Kidney (tissue), 14 donors: ENCODE measurements around the gene CTDNEP1. TPM values are rescaled to one million over a fixed set of nuclear protein-coding genes. Genes with fewer than 3 reads are reported as not detected.

Experiments used
- DNase-seq, 5 donors: peaks; one replicate each; pipeline ENCODE4 v3.0.0-alpha.2; 2013 to 2020
- FAIRE-seq: peaks from 2 replicates; lab custom pipeline; 2012; peaks lifted over from hg19 to GRCh38; lab: Jason Lieb, UNC
- H3K27ac ChIP-seq, 2 donors: one replicate each; pipeline ENCODE4 v1.7.0; 2013; ENCODE audit warnings: low read depth in 2 of 2, low read length in 2 of 2, inconsistent platforms in 1 of 2
- H3K27me3 ChIP-seq: one replicate; pipeline ENCODE4 v1.7.1; 2013; ENCODE audit warnings: low read length, inconsistent platforms; ENCODE audit not compliant: control insufficient read depth, insufficient read depth
- H3K36me3 ChIP-seq, 3 donors: one replicate each; pipeline versions ENCODE4 v1.7.0 to v1.7.1; 2013; ENCODE audit warnings: low read length in 3 of 3, control low read depth in 1 of 3, inconsistent platforms in 1 of 3; ENCODE audit not compliant: insufficient read depth in 3 of 3, control insufficient read depth in 2 of 3
- H3K4me1 ChIP-seq, 3 donors: one replicate each; pipeline versions ENCODE4 v1.7.0 to v1.7.1; 2013; ENCODE audit warnings: low read length in 3 of 3, inconsistent platforms in 1 of 3, low read depth in 1 of 3; ENCODE audit not compliant: control insufficient read depth in 2 of 3, insufficient read depth in 2 of 3
- H3K4me3 ChIP-seq, 3 donors: one replicate each; pipeline versions ENCODE4 v1.7.0 to v1.8.1; 2013; ENCODE audit warnings: low read length in 3 of 3, control low read depth in 1 of 3, inconsistent platforms in 1 of 3
- H3K9ac ChIP-seq, 3 donors: one replicate each; pipeline versions ENCODE4 v1.7.0 to v1.7.1; 2013; ENCODE audit warnings: low read length in 3 of 3, control low read depth in 1 of 3, inconsistent platforms in 1 of 3
- H3K9me3 ChIP-seq, 3 donors: one replicate each; pipeline versions ENCODE4 v1.7.0 to v1.7.1; 2013; ENCODE audit warnings: low read length in 3 of 3, control low read depth in 1 of 3, inconsistent platforms in 1 of 3; ENCODE audit not compliant: control insufficient read depth in 2 of 3, insufficient read depth in 1 of 3
- intact Hi-C: fragments of 100-400 bp; cut with DNase I; formaldehyde crosslinking; loops from one replicate; pipeline ENCODE4 v1.11.1; 2022
- polyA plus RNA-seq: library from polyadenylated mRNA; stranded (reverse); fragments of 350-450 nt; fragmentation: Illumina TruSeq; extraction: RNeasy Lipid Tissue Mini Kit (QIAGEN cat#74804); gene quantifications from one replicate; pipeline ENCODE4 v1.2.3, GENCODE V29; 2014; ENCODE audit warnings: low read depth, low replicate concordance; ENCODE audit not compliant: insufficient read depth
- total RNA-seq: library from RNA; stranded (reverse); fragmentation: NEBNext Ultra II Directional; extraction: Animal tissue kit (Norgen Biotek cat#: 25700); gene quantifications from one replicate; pipeline ENCODE4 v1.2.1, GENCODE V29; 2021
- TF ChIP-seq, protein P1 (sequence below): IDR thresholded peaks from 3 replicates; pipeline ENCODE4 v1.5.1; 2012; ENCODE audit warnings: mild to moderate bottlenecking, moderate library complexity, borderline replicate concordance; ENCODE audit not compliant: insufficient read depth; ENCODE audit errors: extremely low read depth
- donor health status: control.
- donor health status: control.
- donor health status: control.
- donor health status: control.
- donor health status: control.
- donor health status: DM: yes; HTN: yes; CAD: no.
- donor health status: Normal renal cell carcinoma (clear cell type).

Gene CTDNEP1
- total and polyA plus RNA-seq, 2 donors from 2014 or later: 113 to 124 TPM

DNA sequence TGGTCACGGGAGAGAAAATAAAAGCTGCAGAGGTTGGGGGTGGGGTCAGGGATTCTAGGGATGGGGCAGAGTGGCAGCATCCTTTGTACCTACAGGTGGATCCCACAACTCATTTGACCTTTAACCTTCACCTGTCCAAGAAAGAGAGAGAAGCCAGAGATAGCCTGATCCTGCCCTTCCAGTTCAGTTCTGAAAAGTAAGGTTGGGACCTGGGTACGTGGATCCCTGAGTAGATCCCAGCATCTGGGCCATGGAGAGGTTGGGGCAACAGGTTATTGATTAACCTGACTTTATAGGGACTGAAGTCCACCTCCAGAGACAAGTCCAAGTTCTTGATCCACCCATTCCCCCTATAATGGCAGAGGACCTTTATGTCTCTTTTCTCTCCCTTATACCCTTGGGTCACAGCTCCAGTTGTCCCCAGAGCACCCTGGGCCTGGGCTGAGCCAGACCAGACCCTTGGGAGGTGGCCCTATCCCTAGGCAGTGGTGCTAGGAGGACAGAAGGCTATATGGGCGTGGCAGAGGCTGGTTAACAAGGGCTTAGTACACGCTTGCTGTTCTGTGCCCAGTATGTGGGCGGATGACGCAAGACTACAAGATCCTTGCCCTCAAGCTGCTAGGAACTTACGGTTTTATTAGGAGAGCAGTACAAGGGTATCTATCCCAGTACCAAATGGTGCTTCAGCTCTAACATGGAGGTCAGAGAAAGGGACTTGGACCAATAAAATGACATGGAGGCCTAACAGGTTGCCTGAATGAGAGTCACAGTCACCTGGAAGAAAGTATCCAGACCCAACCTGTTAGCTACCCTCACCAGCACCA, 7.4 kb upstream of the CTDNEP1 start:
- peaks cover 0 to 21% (median 3%) of the 10 kb centered on the region in 3 donors for H3K4me1 ChIP-seq
- TF ChIP-seq, protein P1, sequence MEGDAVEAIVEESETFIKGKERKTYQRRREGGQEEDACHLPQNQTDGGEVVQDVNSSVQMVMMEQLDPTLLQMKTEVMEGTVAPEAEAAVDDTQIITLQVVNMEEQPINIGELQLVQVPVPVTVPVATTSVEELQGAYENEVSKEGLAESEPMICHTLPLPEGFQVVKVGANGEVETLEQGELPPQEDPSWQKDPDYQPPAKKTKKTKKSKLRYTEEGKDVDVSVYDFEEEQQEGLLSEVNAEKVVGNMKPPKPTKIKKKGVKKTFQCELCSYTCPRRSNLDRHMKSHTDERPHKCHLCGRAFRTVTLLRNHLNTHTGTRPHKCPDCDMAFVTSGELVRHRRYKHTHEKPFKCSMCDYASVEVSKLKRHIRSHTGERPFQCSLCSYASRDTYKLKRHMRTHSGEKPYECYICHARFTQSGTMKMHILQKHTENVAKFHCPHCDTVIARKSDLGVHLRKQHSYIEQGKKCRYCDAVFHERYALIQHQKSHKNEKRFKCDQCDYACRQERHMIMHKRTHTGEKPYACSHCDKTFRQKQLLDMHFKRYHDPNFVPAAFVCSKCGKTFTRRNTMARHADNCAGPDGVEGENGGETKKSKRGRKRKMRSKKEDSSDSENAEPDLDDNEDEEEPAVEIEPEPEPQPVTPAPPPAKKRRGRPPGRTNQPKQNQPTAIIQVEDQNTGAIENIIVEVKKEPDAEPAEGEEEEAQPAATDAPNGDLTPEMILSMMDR: no peak
- intact Hi-C loops: no loop called here
- no peak for FAIRE-seq
- H3K27ac ChIP-seq: peak overlapping the region; percentile 66 to 76
- peak overlapping the region in 1 of 3 donors; percentile 26 for H3K4me3 ChIP-seq
- no peaks in the 10 kb centered on the region for H3K27me3 ChIP-seq
- no peak for DNase-seq
- H3K9ac ChIP-seq: no peak overlapping the region
- no peaks in the 10 kb centered on the region for H3K9me3 ChIP-seq
- peaks cover 0 to 19% (median 7%) of the 10 kb centered on the region in 3 donors for H3K36me3 ChIP-seq

DNA sequence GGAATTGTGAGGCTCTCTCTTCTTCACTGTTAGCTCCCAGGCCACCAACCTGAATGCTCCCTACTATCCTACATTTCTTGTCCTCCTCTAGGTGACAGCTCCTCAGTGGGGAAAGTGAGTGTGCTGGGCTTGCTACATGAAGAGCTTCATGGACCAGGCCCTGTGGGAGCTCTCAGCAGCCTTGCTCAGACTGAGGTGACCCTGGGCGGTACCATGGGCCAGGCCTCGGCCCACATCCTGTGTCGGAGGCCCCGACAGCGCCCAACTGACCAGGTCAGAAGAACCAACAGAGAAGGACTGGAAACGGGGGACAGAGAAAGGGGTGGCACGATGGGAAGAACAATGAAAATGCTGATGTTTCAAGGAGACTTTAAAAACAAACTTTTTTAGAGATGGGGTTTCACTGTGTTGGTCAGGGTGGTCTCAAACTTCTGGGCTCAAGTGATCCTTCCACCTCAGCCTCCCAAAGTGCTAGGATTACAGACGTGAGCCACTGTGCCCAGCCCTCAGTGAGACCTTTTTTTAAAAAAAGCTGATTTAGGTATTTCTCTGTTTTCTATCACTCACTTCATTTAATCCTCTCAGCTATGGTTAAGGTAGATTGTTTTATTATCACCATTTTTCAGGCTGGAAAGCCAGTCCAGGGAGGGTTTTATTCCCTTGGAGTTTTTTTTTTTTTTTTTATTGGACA, 5.4 kb upstream of the CTDNEP1 start:
- H3K27ac ChIP-seq: no peak overlapping the region
- no peak for DNase-seq
- no peak overlapping the region for H3K4me3 ChIP-seq
- H3K9me3 ChIP-seq: no peaks in the 10 kb centered on the region
- peaks cover 0 to 20% (median 7%) of the 10 kb centered on the region in 3 donors for H3K36me3 ChIP-seq
- intact Hi-C loops: no loop called here
- no peak for FAIRE-seq
- TF ChIP-seq, protein P1: no peak
- no peaks in the 10 kb centered on the region for H3K27me3 ChIP-seq
- no peak overlapping the region for H3K9ac ChIP-seq
- H3K4me1 ChIP-seq: peaks cover 5 to 15% (median 12%) of the 10 kb centered on the region in 3 donors

DNA sequence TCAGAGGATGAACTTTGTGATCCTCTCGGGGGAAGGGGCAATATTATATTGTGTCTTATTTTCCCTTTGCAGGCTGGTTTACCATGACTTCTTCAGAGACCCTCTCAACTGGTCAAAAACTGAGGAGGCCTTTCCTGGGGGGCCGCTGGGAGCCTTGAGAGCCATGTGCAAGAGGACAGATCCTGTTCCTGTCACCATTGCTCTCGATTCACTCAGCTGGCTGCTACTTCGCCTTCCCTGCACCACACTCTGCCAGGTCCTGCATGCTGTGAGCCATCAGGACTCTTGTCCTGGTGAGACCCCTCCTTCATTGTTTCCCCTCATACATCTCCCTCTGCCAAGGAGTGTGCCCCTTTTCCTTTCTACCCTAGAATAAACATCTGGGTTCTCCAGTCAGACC, 3.0 kb upstream of the CTDNEP1 start:
- DNase-seq: no peak
- Histone ChIP-seq H3K27me3 (no peaks in the 10 kb centered on the region), H3K9me3 (no peaks in the 10 kb centered on the region), H3K4me3 (no peak overlapping the region), H3K27ac (no peak overlapping the region), H3K36me3 (peaks cover 0 to 20% (median 7%) of the 10 kb centered on the region in 3 donors), H3K4me1 (peaks cover 5 to 22% (median 16%) of the 10 kb centered on the region in 3 donors), H3K9ac (no peak overlapping the region)
- intact Hi-C loops: no loop called here
- no peak for FAIRE-seq
- TF ChIP-seq, protein P1: no peak
